GM18519 (cell line): ENCODE results near the gene PCAT7.
"Not testable (repeated sequence)": the region's sequence is repeated elsewhere in the genome, so short reads cannot be mapped to it uniquely, and the experiment has no call there.

Experiments used
- ATAC-seq: cut with Tn5 transposase; IDR thresholded peaks from one replicate; pipeline ENCODE4 v1.9.1; 2021; ENCODE audit warnings: mild to moderate bottlenecking, moderate library complexity; ENCODE audit not compliant: unreplicated experiment, low FRiP score

Gene PCAT7

GRCh38 chr9:94554439-94555331 lies at the start of gene PCAT7:
Gene PCAT7, plus strand, starts transcription at chr9:94555083.
- ATAC-seq = no peak

DNA sequence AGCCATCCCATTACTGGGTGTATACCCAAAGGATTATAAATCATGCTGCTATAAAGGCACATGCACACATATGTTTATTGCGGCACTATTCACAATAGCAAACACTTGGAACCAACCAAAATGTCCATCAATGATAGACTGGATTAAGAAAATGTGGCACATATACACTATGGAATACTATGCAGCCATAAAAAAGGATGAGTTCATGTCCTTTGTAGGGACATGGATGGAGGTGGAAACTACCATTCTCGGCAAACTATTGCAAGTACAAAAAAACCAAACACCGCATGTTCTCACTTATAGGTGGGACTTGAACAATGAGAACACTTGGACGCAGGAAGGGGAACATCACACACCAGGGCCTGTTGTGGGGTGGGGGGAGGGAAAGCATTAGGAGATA lies 48.5 kb upstream of the PCAT7 start:
- ATAC-seq = not testable (repeated sequence)

DNA sequence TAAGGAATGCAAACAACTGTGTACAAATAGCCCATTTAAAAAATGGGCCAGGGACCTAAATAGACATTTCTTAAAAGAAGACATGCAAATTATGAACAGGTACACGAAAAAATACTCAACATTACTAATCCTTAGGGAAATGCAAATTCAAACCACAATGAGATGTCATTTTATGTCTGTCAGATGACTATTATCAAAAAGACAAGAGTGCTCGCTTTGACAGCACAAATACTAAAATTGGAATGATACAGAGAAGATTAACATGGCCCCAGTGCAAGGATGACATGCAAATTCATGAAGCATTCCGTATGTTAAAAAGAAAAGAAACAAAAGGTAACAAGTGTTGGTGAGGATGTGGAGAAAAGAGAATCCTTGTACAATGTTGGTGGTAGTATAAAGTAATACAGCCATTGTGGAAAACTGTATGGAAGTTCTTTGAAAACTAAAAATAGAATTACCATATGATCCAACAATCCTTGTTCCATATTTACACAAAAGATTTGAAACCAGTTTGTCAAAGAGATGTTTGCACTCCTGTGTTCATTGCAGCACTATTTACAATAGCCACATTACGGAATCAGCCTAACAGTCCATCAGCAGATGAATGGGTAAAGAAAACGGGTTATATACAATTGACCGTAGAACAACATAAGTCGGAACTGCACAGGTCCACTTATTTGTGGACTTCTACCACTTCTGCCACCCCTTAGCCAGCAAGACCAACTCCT lies 47.2 kb upstream of the PCAT7 start:
- no peak for ATAC-seq

DNA sequence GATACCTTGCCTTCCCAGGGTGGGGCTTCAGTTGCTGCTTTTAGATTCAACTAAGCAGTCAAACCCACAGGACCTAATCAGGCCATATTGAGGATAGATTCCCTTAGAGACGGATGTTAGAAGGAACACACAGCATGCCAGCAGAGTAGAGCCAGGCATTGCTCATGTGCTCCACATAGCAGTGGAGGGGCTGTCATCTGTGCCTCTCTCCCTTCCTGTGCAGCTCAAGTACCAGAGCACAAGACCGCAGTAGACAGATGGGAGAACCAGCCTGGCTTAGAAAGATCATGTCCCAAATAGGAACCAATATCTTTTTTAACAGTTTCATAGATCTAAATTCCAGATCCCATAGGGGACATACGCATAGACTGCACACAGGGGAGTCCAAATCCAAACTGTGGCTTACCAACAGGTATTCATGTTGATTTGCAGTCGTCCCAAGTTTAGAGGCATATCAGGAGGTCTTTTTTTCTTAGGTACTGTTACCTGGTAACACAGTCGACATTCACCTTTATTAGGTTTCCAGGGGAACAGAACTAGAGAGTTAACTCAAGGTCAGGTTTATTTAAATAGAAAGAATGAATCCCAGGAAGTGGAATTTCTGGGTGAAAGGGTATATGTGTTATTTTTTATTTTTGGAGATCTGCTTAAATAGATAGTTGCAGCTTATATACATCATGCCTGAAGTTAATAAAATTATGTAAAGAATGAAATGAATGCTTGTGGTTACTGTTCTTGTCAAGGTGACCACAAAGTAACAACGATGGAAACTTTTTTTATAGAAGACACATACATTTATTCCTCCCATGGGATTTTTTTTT lies 43.5 kb upstream of the PCAT7 start:
- no peak for ATAC-seq

GRCh38 chr9:94511955-94512265 lies 43.0 kb upstream of the PCAT7 start:
- no peak for ATAC-seq

GRCh38 chr9:94514722-94515121 lies 40.2 kb upstream of the PCAT7 start:
- no peak for ATAC-seq

GRCh38 chr9:94517254-94517653 lies 37.6 kb upstream of the PCAT7 start:
- ATAC-seq = no peak

- ATAC-seq = no peak
Measured at GRCh38 chr9:94525396-94526035, 29.4 kb upstream of the PCAT7 start.

DNA sequence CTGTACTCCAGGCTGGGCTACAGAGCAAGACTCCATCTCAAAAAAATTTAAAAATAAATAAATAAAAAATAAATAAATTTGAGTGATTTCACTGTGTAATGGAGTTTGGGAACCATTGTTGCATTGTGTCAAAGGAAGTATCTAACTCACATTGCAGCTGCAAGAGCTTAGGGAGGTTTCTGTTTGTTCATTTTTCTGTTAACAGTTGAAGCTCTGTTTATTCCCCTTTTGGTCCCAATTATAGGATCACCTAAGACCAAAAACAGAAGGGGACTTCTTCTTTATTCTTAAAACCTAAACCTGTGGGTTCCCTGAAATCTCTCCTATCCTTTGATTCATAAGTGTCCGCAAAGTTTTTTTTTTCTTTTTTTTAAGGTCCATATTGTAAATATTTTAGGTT lies 28.6 kb upstream of the PCAT7 start:
- ATAC-seq = no peak

GRCh38 chr9:94526951-94527350 lies 27.9 kb upstream of the PCAT7 start:
- no peak for ATAC-seq

DNA sequence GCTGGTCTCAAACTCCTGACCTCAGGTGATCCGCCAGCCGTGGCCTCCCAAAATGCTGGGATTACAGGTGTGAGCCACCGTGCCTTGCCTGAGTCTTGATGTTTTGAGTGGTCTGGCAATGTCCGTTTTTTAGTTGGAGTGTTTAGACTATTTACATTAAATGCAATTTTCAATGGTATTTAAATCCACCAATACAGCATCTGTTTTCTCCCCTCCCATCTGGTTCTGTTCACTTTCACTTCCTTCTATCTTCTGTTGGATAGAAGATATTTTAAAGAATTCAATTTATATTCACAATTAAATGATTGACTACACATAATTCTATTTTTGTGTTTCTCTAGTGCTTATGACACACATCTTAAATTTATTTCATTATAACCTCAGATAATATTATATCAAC lies 26.0 kb upstream of the PCAT7 start:
- ATAC-seq = no peak

DNA sequence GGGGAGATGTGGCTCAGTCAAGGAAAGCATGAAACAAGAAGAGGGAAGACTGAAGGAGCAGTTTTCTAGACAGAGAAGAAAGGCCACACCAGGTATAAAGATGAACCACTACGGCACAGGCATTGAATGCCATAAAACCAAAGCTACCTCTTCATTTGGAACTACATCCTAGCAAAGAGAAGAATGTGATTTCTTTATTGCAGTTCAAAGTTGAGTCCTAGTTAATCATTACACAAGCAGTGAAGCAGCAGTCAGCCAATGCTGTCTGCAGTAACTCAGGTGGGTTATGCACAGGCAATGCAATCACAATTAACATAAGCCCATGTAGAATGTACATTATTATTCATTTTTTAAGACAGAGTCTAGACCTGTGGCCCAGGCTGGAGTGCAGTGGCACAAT lies 21.7 kb upstream of the PCAT7 start:
- no peak for ATAC-seq

DNA sequence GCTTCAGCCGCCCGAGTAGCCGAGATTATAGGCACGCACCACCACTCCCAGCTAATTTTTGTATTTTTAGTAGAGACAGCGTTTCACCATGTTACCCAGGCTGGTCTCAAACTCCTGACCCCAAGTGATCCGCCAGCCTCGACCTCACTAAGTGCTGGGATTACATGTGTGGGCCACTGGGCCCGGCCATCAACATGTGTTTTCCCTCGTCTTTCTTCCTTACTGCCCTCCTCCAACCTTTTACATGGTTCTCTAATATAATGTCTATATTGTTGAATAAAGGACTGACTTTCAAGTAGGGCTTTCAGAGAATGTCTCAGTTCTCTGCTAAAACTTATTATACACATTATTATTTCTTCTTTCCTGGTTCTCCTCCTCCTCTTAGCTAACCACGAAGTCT lies 21.3 kb upstream of the PCAT7 start:
- ATAC-seq = no peak

DNA sequence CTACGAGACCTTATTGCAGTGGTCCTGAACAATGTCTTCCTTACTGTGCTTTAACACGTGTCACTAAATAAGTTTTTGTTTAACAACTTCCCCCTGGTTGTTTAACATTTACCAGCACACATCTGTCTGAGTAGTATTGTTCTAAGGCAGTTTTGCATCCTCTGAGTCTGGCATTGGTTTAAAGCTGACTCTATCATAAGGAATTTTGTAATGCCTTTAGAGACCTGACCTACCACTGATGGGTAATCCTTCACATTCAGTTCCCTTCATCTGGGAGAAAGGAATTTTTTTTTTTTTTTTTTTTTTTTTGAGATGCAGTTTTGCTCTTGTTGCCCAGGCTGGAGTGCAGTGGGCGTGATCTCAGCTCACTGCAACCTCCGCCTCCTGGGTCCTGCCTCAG lies 20.0 kb upstream of the PCAT7 start:
- no peak for ATAC-seq

- no peak for ATAC-seq
Measured at GRCh38 chr9:94538908-94539307, 16.0 kb upstream of the PCAT7 start.

DNA sequence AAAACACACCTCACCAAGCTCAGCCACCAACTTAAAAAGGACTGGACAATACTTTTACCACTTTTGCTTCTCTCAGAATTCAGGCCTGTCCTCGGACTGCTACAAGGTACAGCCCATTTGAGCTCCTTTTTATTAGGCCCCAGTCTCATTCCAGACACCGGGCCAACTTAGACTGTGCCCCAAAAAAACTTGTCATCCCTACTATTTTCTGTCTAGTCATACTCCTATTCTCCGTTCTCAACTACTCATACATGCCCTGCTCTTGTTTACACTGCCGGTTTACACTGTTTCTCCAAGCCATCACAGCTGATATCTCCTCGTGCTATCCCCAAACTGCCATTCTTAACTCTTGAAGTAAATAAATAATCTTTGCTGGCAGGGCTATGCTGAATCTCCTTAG lies 10.5 kb upstream of the PCAT7 start:
- not testable (repeated sequence) for ATAC-seq

- no peak for ATAC-seq
Measured at GRCh38 chr9:94545940-94546339, 8.9 kb upstream of the PCAT7 start.

DNA sequence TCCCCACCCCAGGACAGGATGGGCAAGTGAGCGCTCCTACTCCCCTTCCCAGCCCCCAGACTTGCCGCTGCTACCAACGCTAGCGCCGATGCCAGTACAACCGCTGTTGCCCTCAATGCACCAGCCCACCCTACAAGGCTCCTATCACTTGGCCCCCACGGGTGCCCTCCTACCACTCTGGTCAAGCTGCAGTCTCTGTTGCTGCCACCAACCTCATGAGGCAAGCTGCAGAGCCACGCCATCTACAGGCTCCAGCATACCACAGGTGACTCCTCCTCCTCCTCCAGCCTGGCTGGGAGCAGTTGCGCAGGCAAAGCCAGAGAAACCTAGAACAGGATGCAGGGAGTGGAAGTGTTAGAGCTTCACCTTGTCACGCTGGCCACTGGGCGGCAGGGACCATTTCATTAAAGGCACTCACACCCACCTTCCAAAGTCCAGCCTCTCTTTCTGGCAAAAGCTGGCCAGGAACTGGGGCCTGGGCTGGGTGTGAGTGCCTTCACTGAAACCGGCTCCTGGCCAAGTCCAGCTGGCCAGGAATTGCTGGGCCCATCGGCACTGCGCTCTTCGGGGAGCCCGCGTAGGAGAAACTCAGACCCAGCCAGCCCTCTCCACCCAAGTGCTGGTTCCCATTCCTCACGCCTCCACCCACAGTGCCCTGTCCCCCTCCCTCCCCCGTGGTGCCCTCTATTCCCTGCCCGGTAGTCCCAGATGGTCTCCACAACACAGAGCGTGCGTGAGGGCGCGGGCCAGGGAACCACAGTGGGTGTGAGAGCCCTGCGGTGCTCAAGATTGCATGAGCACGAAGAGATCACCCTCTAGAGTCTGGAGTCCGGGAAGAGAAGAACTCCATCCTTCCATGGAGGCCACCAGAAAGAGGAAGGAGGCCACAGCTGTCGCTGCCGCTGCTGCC lies 1.6 kb upstream of the PCAT7 start:
- ATAC-seq = no peak

DNA sequence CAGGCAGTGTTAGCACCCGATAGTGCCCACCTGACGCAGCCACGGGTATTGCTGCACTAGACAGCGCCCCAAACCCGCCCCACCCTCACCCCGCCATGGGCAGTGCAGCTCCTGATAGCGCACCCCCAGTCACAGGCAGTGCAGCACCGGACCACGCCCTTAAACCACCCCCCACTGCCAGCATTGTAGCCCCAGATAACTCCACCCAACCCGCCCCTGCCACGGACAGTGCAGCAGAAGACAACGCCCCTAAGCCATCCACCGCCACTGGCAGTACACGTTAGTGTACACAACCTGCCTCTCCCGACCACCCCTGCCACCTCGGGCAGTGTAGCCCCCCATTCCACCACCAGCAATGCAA lies 825 bp upstream of the PCAT7 start:
- ATAC-seq = no peak

DNA sequence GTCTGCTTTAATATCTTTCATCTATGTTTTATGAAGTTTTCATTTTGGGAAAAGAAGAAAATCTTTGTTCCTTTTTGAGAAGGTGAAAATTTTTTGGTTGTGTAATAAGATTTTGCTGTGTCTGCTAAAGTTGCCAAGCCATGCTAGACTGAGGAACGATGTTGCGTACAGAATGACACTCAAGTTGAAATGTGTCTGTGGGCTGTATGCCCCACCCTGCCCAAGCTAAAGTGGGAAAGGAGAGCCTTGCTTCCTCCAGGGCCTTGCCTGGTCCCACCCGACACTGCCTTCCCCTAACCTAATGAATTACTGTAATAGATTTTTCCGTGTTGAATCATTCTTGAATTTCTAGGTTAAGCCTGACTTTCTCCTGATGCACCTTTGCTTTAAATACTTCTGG lies 2.5 kb downstream of the PCAT7 start:
- ATAC-seq = no peak
